GM12864 (cell line): ENCODE measurements around the gene GOLT1A.

ENCODE experiments used
- DNase-seq: peaks from one replicate; pipeline ENCODE4 v3.0.0-alpha.2; 2011; ENCODE audit warnings: low read depth
- H3K4me3 ChIP-seq: 2 replicates; pipeline ENCODE4 v1.5.1; 2011; ENCODE audit warnings: mild to moderate bottlenecking, low read depth, low read length, control low read depth
- TF ChIP-seq, protein P1 (sequence below): IDR thresholded peaks from 2 replicates; pipeline ENCODE4 v1.5.1; 2011; ENCODE audit warnings: low read depth, mild to moderate bottlenecking, moderate library complexity, low read length, control low read depth, inconsistent platforms; ENCODE audit errors: missing control alignments

Gene GOLT1A

DNA sequence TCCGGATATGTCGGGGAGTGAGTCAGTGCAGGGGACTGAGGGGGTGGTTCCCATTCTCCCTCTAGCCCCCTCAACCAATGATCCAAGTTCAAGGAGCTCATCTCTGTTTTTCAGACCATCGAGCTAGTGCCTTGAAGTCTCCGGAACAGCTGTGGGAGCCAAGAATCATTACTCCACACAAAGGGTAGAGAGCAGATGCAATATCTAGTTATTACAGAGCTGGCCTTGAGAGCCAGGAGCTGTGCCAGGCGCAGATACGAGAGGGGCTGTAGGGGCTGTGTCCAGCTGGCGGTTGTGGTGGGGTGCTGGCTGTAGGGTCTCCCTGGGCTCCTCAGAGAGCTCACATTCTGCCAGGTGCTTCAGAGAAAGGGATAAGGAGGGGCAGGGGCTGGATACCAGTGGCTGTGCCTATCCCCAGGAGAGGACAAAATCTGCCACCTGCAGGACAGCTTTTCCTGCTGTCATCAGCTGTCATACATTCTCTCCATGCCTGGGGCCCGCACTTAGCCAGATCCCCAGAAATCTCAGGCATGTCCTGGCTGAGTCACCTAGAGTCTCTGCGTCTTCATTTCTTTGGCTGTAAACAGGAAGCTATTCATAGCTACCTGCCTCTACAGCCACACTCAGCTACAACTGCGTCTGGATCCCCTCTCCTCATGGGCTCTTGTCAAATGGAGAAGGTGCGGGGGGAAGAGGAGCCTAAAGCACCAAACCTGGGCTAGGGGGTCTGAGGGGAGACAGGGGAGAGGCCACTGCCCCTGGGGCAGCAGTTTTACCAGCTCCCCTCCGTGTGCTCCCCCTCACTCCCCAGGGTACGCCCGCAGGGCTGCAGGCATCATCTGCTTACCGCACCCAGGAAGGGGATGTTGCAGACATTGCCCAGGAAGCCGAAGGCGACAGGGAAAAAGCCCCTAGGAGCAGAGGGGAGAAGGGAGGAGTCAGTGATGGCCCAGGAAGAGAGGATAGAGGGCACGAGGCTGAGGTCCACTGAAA lies 15.1 kb downstream of the GOLT1A start:
- no peak for DNase-seq
- TF ChIP-seq, protein P1, sequence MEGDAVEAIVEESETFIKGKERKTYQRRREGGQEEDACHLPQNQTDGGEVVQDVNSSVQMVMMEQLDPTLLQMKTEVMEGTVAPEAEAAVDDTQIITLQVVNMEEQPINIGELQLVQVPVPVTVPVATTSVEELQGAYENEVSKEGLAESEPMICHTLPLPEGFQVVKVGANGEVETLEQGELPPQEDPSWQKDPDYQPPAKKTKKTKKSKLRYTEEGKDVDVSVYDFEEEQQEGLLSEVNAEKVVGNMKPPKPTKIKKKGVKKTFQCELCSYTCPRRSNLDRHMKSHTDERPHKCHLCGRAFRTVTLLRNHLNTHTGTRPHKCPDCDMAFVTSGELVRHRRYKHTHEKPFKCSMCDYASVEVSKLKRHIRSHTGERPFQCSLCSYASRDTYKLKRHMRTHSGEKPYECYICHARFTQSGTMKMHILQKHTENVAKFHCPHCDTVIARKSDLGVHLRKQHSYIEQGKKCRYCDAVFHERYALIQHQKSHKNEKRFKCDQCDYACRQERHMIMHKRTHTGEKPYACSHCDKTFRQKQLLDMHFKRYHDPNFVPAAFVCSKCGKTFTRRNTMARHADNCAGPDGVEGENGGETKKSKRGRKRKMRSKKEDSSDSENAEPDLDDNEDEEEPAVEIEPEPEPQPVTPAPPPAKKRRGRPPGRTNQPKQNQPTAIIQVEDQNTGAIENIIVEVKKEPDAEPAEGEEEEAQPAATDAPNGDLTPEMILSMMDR, result no peak
- no peak overlapping the region for H3K4me3 ChIP-seq

DNA sequence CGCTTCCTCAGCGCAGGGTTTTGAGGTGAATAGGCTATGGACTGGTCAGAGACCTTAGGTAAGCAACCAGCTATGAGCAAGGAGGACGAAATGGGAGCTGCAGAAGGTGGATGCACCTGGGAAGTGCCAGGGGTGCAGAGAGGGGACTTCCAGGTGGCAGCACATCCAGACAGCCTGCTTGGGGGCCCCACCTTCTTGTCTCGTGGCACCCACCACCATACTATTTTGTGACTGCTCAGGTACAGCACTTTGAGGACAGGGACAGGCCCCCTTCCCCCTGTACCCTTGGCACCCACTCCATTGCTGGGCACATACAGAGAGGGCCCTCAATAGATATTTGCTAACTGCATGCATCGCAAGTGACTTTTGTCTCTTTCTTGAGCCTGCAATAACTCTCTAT lies 16.7 kb downstream of the GOLT1A start:
- no peak for DNase-seq
- H3K4me3 ChIP-seq, result no peak overlapping the region
- TF ChIP-seq, protein P1, result no peak

DNA sequence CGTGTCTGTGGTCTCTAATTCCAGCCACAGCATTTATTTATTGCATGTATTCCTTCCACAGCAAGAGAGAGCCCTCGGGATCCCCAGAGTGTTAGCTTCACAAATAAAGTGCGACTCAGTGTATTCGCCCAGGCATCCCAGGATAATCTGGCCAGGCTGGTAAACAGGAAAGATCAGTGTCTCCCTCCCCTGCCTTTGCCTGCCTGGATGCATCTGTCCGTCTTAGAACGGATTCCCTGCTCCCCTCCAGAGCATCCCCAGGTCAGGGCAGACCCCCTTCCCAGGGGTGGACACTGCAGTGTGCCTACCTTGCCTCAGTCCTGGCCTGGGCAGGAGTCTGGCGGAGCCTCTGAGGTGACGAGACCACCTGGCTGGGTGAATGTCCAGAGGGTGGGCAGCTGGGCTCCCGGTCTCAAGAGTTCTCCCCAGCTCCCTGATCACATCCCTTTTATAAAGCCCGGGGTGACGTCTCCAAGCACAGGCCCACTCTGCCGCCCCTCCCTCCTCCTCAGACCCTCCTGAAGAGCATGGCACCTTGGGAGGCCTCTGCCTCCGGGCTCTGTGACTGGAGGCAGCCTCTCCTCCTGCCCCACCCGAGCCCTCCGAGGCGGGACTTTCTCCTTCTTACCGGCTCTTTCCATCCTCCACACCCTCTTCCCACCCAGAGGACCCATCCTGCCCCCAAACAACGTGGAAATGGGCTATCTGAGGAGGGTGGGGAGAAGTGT lies 17.6 kb downstream of the GOLT1A start, which contains the start of gene KISS1:
Gene KISS1, minus strand, starts transcription at position 424 of the 728 bp plus-strand sequence. CDS start 3,615 bp downstream, outside the sequence.
- no peak within 1 kb of the TSS for H3K4me3 ChIP-seq
- TF ChIP-seq, protein P1, result no peak
- no peak for DNase-seq

DNA sequence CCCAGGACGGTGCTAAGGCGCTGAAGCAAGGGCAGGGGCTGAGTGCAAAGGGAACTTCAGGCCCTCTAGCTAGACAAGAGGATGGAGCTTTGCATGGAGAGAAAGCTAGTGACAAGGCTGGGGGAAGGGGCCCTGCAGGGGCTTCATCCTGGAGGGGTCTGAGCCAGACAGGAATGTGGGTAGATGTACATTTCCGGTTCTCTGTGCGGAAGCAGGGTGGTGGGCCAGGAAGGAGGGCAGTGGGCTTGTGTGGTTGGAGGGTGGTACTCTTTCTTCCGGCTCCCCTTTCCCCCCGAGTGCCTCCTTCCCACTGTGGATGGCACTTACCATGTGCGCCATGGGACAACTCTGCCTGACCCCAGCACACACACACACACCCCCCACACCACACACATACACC lies 19.0 kb downstream of the GOLT1A start:
- no peak overlapping the region for H3K4me3 ChIP-seq
- no peak for DNase-seq

DNA sequence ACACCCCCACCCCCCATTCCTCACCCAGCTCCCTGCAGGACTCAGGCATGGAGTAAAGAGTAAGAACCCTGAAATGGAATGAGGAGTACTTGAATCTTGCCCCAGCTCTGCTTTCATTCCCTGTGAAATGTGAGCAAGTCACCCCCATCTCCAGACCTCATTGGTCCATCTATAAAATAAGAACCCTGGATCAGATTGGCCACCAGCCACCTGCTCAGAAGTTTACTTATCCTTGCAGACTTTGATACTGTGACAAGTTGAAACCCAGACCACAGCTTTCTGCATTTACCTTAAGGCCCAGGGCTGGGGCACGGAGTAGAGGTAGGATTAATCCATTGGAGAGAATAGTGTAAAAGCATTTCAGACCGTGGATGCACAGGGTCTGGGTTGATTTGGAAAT lies 19.7 kb downstream of the GOLT1A start:
- TF ChIP-seq, protein P1, result no peak
- H3K4me3 ChIP-seq, result no peak overlapping the region
- no peak for DNase-seq

More for the DNA sequence above, 19.0 kb downstream of the GOLT1A start:
- TF ChIP-seq, protein P1, result no peak

DNA sequence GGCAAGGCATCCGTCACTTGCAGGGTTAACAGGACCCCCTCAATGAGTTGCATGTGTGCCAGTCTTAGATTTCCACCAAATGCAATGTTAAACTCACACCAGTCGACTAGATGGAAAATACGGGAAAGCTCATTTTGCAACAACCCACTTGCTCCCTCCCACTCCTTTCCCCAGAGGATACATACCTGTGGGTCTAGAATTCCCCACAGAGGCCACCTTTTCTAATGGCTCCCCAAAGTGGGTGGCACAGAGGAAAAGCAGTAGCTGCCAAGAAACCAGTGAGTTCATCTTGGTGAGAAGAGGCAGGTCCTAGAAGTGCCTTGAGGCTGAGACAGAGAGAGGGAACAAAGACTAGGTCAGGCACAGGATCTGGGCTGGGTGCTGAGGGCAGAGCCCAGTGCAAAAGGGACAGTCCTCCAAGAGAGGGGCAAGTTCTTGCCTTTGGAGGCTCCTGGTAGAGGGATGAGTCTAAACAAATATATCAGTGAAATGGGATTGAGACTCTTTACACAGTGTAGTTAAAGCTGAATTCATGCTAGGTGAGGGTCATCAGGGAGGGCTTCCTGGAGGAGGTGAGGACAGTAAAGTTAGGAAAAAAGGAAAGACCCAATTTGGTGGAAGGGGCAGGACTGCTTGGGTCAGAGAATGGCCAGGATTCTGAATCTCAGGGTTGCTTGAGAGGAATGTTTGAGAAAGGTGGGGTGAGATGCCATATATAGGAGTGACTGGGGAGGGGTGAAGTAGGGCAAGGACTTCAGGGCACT lies 21.0 kb downstream of the GOLT1A start:
- no peak overlapping the region for H3K4me3 ChIP-seq
- TF ChIP-seq, protein P1, result no peak
- no peak for DNase-seq
